Activated naive CD4-positive, alpha-beta T cell (primary cell): Measurements from ENCODE around the gene CFAP100.

Source experiments
- DNase-seq, 4 experiments: peaks; one replicate each; lab custom pipeline; 2025; lab: John Stamatoyannopoulos, UW

Gene CFAP100

GRCh38 chr3:126394179-126394976, at the start of gene CFAP100:
Gene CFAP100, plus strand, starts transcription at chr3:126394909. Its CDS starts 1,092 bp downstream, at chr3:126396001.
- DNase-seq = no peak

- no peak for DNase-seq
Measured at GRCh38 chr3:126345231-126345630, 49.5 kb upstream of the CFAP100 start.

- no peak for DNase-seq
Measured at GRCh38 chr3:126345641-126346460, 48.9 kb upstream of the CFAP100 start.

- no peak for DNase-seq
Measured at GRCh38 chr3:126346466-126346865, 48.2 kb upstream of the CFAP100 start.

GRCh38 chr3:126347543-126348161, 47.1 kb upstream of the CFAP100 start:
- no peak for DNase-seq

- DNase-seq = no peak
Measured at GRCh38 chr3:126348308-126348920, 46.3 kb upstream of the CFAP100 start.

GRCh38 chr3:126349071-126349470, 45.6 kb upstream of the CFAP100 start:
- DNase-seq = no peak

GRCh38 chr3:126349611-126350501, 44.9 kb upstream of the CFAP100 start:
- DNase-seq = no peak

GRCh38 chr3:126350502-126351085, 44.1 kb upstream of the CFAP100 start:
- no peak for DNase-seq

GRCh38 chr3:126351086-126351770, 43.5 kb upstream of the CFAP100 start:
- DNase-seq = no peak

- DNase-seq = no peak
Measured at GRCh38 chr3:126351771-126352475, 42.8 kb upstream of the CFAP100 start.

- no peak for DNase-seq
Measured at GRCh38 chr3:126352476-126353454, 41.9 kb upstream of the CFAP100 start.

- no peak for DNase-seq
Measured at GRCh38 chr3:126353694-126354321, 40.9 kb upstream of the CFAP100 start.

GRCh38 chr3:126354776-126355175, 39.9 kb upstream of the CFAP100 start:
- DNase-seq = no peak

GRCh38 chr3:126355251-126355650, 39.5 kb upstream of the CFAP100 start:
- DNase-seq = no peak

GRCh38 chr3:126355777-126356372, 38.8 kb upstream of the CFAP100 start:
- no peak for DNase-seq
